A549 (cell line): Measurements from ENCODE around the gene POLR2L. TPM values are rescaled to one million over a fixed set of nuclear protein-coding genes. Genes with fewer than 3 reads are reported as not detected.

ENCODE experiments used
- ATAC-seq, 2 experiments: fragments of 200-7000 bp in 1 of 2; fragments of >200 bp in 1 of 2; cut with Nextera tagmentation in 1 of 2; cut with Tn5 transposase in 1 of 2; 3 replicates each; pipeline versions ENCODE4 v1.8.0 to v1.9.1; 2018 to 2020; ENCODE audit warnings: mild to moderate bottlenecking in 1 of 2, moderate library complexity in 1 of 2
- CTCF ChIA-PET: fragments of 300-600 bp; sonication (Branson Sonifier 250); formaldehyde crosslinking; extraction: SDS; loops from one replicate; lab custom pipeline; 2021; ENCODE audit warnings: antibody characterized with exemption, inconsistent platforms; lab: Yijun Ruan, JAX
- POLR2A ChIA-PET: fragments of 350-600 bp; formaldehyde crosslinking; extraction: SDS; loops from one replicate; lab custom pipeline; 2021; ENCODE audit warnings: antibody characterized with exemption, inconsistent platforms; lab: Yijun Ruan, JAX
- DNase-seq, 2 experiments: peaks; one replicate each; pipeline versions ENCODE4 v3.0.0 to v3.0.0-alpha.2; 2011 to 2016; ENCODE audit warnings: low read depth in 1 of 2, low spot score in 1 of 2
- FAIRE-seq: peaks from 2 replicates; lab custom pipeline; 2011; peaks lifted over from hg19 to GRCh38; lab: Jason Lieb, UNC
- H3K27ac ChIP-seq, 2 experiments: fragments of >200 bp; sonication (Bioruptor Twin); formaldehyde crosslinking; 3 replicates each; pipeline ENCODE4 v1.5.1; 2016 to 2017
- H3K4me1 ChIP-seq: fragments of >200 bp; sonication (Bioruptor Twin); formaldehyde crosslinking; 3 replicates; pipeline ENCODE4 v1.6.1; 2016
- H3K4me2 ChIP-seq: fragments of >200 bp; sonication (Bioruptor Twin); formaldehyde crosslinking; 3 replicates; pipeline ENCODE4 v1.6.1; 2016
- H3K4me3 ChIP-seq: fragments of >200 bp; sonication (Bioruptor Twin); formaldehyde crosslinking; 3 replicates; pipeline ENCODE4 v1.5.1; 2016
- H3K9me3 ChIP-seq: fragments of >200 bp; sonication (Bioruptor Twin); formaldehyde crosslinking; 3 replicates; pipeline ENCODE4 v1.6.1; 2016
- BHLHE40 ChIP-seq: IDR thresholded peaks from 2 replicates; pipeline ENCODE4 v1.6.1; 2012; ENCODE audit warnings: low read depth, low read length, inconsistent platforms
- EHF ChIP-seq: fragments of 250-450 bp; sonication (Bioruptor Pico); IDR thresholded peaks from 2 replicates; pipeline ENCODE4 v1.5.0; 2020; ENCODE audit warnings: mild to moderate bottlenecking
- HDAC2 ChIP-seq: fragments of 200-600 bp; sonication (generic); IDR thresholded peaks from 2 replicates; pipeline ENCODE4 v1.6.1; 2016
- HOXB13 ChIP-seq: fragments of 250-450 bp; sonication (Bioruptor Pico); IDR thresholded peaks from 2 replicates; pipeline ENCODE4 v1.5.0; 2020; ENCODE audit warnings: low read depth, mild to moderate bottlenecking, moderate library complexity
- JUNB ChIP-seq: fragments of >200 bp; sonication (Bioruptor Twin); formaldehyde crosslinking; IDR thresholded peaks from 2 replicates; pipeline ENCODE4 v1.6.1; 2016
- MAFK ChIP-seq: fragments of 450-650 bp; IDR thresholded peaks from 2 replicates; pipeline ENCODE4 v1.6.1; 2014; ENCODE audit not compliant: partially characterized antibody
- MAZ ChIP-seq: fragments of 150-350 bp; IDR thresholded peaks from 2 replicates; pipeline ENCODE4 v1.6.1; 2014; ENCODE audit warnings: antibody characterized with exemption, low read depth, low read length, borderline replicate concordance
- MYC ChIP-seq: IDR thresholded peaks from 2 replicates; pipeline ENCODE4 v1.6.1; 2012; ENCODE audit warnings: mild to moderate bottlenecking, inconsistent platforms, low read length, improper control_type of control experiment, borderline replicate concordance
- NFE2L2 ChIP-seq: fragments of 150-350 bp; conservative IDR thresholded peaks from 2 replicates; pipeline ENCODE4 v1.6.1; 2014; ENCODE audit warnings: low read length
- NPAS2 ChIP-seq: fragments of 250-450 bp; sonication (Bioruptor Pico); IDR thresholded peaks from 2 replicates; pipeline ENCODE4 v1.8.0; 2022; ENCODE audit warnings: mild to moderate bottlenecking, moderate library complexity, borderline replicate concordance
- NR3C1 ChIP-seq: fragments of >200 bp; sonication (Bioruptor Twin); formaldehyde crosslinking; IDR thresholded peaks from 3 replicates; pipeline ENCODE4 v1.6.1; 2017
- POLR2A ChIP-seq: IDR thresholded peaks from 2 replicates; pipeline ENCODE4 v1.6.1; 2012; ENCODE audit warnings: mild to moderate bottlenecking, low read length
- RAD21 ChIP-seq, 2 experiments: fragments of >200 bp in 1 of 2; sonication (Bioruptor Twin) in 1 of 2; formaldehyde crosslinking in 1 of 2; IDR thresholded peaks in 1 of 2; conservative IDR thresholded peaks in 1 of 2; 2 replicates in 1 of 2; 3 replicates in 1 of 2; pipeline ENCODE4 v1.6.1; 2012 to 2018; ENCODE audit warnings: inconsistent platforms in 1 of 2
- RARB ChIP-seq: fragments of 250-450 bp; sonication (Bioruptor Pico); IDR thresholded peaks from 2 replicates; pipeline ENCODE4 v1.8.0; 2021; ENCODE audit warnings: mild to moderate bottlenecking, moderate library complexity
- SMC3 ChIP-seq: fragments of >200 bp; sonication (Bioruptor Twin); formaldehyde crosslinking; IDR thresholded peaks from 3 replicates; pipeline ENCODE4 v1.6.1; 2018; ENCODE audit warnings: inconsistent platforms
- SREBF2 ChIP-seq: fragments of 450-650 bp; IDR thresholded peaks from 2 replicates; pipeline ENCODE4 v1.6.1; 2014; ENCODE audit warnings: mild to moderate bottlenecking, moderate library complexity
- ZFP36 ChIP-seq: fragments of 450-650 bp; IDR thresholded peaks from 2 replicates; pipeline ENCODE4 v1.6.1; 2014; ENCODE audit warnings: borderline replicate concordance; ENCODE audit not compliant: partially characterized antibody
- ZSCAN20 ChIP-seq: fragments of 250-450 bp; sonication (Bioruptor Pico); IDR thresholded peaks from 2 replicates; pipeline ENCODE4 v1.8.0; 2022; ENCODE audit warnings: mild to moderate bottlenecking, moderate library complexity
- WGBS: methylation state at CpG from one replicate; pipeline ENCODE4 v1.1.6; 2017; ENCODE audit errors: missing lambda C conversion rate; 5-methylcytosine and 5-hydroxymethylcytosine counted together
- polyA plus RNA-seq, 4 experiments: library from polyadenylated mRNA; depleted of rRNA in 3 of 4; stranded (reverse); fragments of >200 nt; fragmentation: RNase III in 1 of 4; extraction: RNeasy Plus Mini Kit Qiagen cat#74134 plus additional on column Dnase treatment in 1 of 4; gene quantifications; 2 replicates in 3 of 4; 3 replicates in 1 of 4; pipeline ENCODE4 v1.2.3, GENCODE V29; 2011 to 2017
- TF ChIP-seq, protein P1 (sequence below): fragments of >200 bp; sonication (Bioruptor Twin); formaldehyde crosslinking; IDR thresholded peaks from 3 replicates; pipeline ENCODE4 v1.6.1; 2016
- TF ChIP-seq, protein P2 (sequence below): fragments of 250-450 bp; sonication (Bioruptor Pico); IDR thresholded peaks from 2 replicates; pipeline ENCODE4 v1.5.0; 2021; ENCODE audit warnings: mild to moderate bottlenecking, moderate library complexity, borderline replicate concordance
- TF ChIP-seq, protein P3 (sequence below): fragments of 250-450 bp; sonication (Bioruptor Pico); IDR thresholded peaks from 2 replicates; pipeline ENCODE4 v1.5.0; 2020; ENCODE audit warnings: low read depth, mild to moderate bottlenecking, moderate library complexity
- TF ChIP-seq, protein P4 (sequence below): fragments of 150-350 bp; IDR thresholded peaks from 2 replicates; pipeline ENCODE4 v1.6.1; 2014; ENCODE audit warnings: low read depth, mild to moderate bottlenecking, low read length
- TF ChIP-seq, protein P5 (sequence below): IDR thresholded peaks from 2 replicates; pipeline ENCODE4 v1.6.1; 2012
- TF ChIP-seq, protein P6 (sequence below): fragments of 450-650 bp; IDR thresholded peaks from 2 replicates; pipeline ENCODE4 v1.6.1; 2014; ENCODE audit warnings: antibody characterized with exemption

Gene POLR2L
- polyA plus RNA-seq, 2 of the 4 experiments (the other 2 are of a cell fraction): 140 to 773 TPM

DNA sequence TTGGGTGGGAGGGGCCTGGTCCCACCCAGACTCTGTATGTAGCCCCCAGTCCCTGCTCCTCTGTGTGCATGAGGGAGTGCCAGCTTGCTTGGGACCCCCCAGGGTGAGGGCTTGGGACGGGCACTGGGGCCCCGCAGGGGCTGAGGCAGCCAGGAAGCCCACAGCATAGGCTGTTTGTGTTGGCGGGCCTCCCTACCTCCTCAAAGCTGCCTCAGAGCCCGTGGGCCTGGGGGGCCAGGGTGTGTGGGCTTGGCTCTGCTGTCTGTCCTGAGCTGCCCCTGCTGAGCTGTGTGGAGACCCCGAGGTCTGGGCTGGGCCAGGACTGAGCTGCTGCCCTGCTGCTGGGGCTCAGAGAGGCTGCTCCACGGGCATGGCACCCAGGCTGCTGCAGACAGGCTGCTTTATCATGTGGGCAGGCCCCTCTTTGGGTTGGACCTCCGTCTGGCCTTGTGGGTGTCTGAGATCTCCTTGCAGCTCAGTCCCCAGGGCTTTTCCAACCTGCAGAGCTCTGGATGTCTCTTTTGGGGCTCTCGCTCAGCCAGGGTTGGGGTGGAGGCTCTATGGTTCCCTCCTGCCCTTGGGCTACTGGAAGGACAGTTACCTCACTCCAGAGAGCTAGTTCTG is 3.7 kb upstream of the POLR2L start:
- no peak for FAIRE-seq
- no peak for ATAC-seq
- CTCF ChIA-PET: interaction anchor here (0.6 to 5.4 kb wide), 5 partner anchors 10 to 205 kb away, joined by 3 to 40 read pairs (median 3); no protein-coding TSS in a partner anchor
- POLR2A ChIA-PET: interaction anchor here (1.0 kb wide), 1 partner anchor 27 kb away, joined by 3 read pairs; the partner anchor contains the start of gene PNPLA2
- Histone ChIP-seq H3K9me3 (no peaks in the 10 kb centered on the region), H3K4me2 (peak overlapping the region; percentile 92)
- TF ChIP-seq NFE2L2 (no peak), MAZ (no peak), SREBF2 (no peak), ZFP36 (no peak), POLR2A (no peak), HDAC2 (no peak), MYC (no peak), RARB (CRISPR knock-in tag) (no peak)
- TF ChIP-seq, protein P1, sequence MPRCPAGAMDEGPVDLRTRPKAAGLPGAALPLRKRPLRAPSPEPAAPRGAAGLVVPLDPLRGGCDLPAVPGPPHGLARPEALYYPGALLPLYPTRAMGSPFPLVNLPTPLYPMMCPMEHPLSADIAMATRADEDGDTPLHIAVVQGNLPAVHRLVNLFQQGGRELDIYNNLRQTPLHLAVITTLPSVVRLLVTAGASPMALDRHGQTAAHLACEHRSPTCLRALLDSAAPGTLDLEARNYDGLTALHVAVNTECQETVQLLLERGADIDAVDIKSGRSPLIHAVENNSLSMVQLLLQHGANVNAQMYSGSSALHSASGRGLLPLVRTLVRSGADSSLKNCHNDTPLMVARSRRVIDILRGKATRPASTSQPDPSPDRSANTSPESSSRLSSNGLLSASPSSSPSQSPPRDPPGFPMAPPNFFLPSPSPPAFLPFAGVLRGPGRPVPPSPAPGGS: no peak
- TF ChIP-seq, all 56 proteins: peak for 0
- Histone ChIP-seq H3K4me3 (peak overlapping the region; percentile 100), H3K4me1 (peaks cover 54% of the 10 kb centered on the region), H3K27ac (peak overlapping the region; percentile 99)
- 22% methylated on average over 7 of the region's 8 CpGs for WGBS
- no peak for DNase-seq

DNA sequence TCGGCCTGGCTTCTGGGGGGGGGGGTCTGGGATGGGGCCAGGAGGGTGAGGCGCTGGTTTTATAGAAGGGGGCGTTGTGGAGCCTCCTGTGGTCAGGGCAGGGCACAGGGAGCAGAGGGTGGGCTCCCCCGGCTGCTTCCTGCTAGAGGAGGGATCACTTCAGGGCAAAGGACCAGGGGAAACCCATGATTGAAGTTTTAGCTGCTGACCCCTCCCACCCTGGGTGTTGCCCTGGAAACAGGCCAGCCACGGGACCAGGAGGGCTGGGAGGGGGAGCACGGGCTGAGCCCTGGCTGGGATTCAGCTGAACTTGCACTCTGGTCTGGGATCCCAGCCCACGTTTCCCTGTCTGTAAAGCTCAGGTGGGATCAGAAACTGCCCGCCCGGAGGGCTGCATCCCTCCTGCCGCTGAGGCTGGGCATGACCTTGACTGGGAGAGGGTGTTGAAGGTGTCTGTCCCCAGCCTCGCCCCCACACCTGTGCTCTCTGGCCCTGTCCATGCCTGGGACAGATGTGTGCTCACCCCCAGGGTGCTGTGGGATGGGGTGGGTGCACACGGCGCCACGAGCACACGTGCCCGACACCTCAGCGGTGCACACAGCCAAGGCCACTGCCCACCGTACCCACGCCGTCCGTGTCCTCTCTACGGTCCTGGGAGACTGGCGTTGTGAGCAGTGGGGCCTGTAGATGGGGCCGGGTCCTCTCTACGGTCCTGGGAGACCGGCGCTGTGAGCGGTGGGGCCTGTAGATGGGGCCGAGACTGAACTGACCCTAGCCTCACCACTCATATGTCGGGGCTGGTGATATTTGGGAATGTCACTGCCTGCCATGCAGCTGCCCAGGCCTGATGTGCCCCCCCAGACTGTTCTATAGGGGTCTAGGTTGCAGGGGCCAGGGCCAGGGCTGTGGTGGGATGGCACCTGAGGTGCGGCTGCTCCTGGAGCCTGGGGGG is 2.6 kb upstream of the POLR2L start:
- FAIRE-seq: no peak
- DNase-seq: peak; percentile 83 to 92
- ATAC-seq: peak; percentile 2 to 55
- WGBS: 17% methylated on average over 9 of the region's 31 CpGs
- H3K27ac ChIP-seq: peak overlapping the region; percentile 99
- H3K4me3 ChIP-seq: peak overlapping the region; percentile 100
- H3K9me3 ChIP-seq: no peaks in the 10 kb centered on the region
- ChIA-PET CTCF (interaction anchor here (0.7 to 5.4 kb wide), 4 partner anchors 11 to 206 kb away, joined by 3 to 40 read pairs (median 20); no protein-coding TSS in a partner anchor), POLR2A (interaction anchor here (0.6 to 3.9 kb wide), 5 partner anchors 12 to 50 kb away, joined by 3 to 47 read pairs (median 6); partner anchors contain the start of genes CD151 and PNPLA2)
- H3K4me1 ChIP-seq: peaks cover 55% of the 10 kb centered on the region
- peak overlapping the region; percentile 92 for H3K4me2 ChIP-seq
- TF ChIP-seq SMC3 (no peak), NFE2L2 (no peak), NPAS2 (CRISPR knock-in tag) (no peak), MYC (0 out of 2 replicates have a peak, but pooled peaks have one; percentile 30), POLR2A (no peak; the same call in 1 of the 2 replicates), MAFK (peak; percentile 76), ZSCAN20 (CRISPR knock-in tag) (no peak), HOXB13 (CRISPR knock-in tag) (0 out of 2 replicates have a peak, but pooled peaks have one; percentile 37), MAZ (no peak; the same call in 1 of the 2 replicates), RAD21 (conservative IDR thresholded peaks at IDR 0.05 in 1 of 2, IDR thresholded peaks at IDR 0.05 in 1 of 2) (no peak), ZFP36 (no peak), EHF (CRISPR knock-in tag) (no peak), JUNB (no peak), BHLHE40 (peak; percentile 36; the same call in 1 of the 2 replicates), NR3C1 (no peak)
- TF ChIP-seq, protein P2, sequence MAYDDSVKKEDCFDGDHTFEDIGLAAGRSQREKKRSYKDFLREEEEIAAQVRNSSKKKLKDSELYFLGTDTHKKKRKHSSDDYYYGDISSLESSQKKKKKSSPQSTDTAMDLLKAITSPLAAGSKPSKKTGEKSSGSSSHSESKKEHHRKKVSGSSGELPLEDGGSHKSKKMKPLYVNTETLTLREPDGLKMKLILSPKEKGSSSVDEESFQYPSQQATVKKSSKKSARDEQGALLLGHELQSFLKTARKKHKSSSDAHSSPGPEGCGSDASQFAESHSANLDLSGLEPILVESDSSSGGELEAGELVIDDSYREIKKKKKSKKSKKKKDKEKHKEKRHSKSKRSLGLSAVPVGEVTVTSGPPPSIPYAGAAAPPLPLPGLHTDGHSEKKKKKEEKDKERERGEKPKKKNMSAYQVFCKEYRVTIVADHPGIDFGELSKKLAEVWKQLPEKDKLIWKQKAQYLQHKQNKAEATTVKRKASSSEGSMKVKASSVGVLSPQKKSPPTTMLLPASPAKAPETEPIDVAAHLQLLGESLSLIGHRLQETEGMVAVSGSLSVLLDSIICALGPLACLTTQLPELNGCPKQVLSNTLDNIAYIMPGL (CRISPR knock-in tag): no peak
- TF ChIP-seq, protein P3, sequence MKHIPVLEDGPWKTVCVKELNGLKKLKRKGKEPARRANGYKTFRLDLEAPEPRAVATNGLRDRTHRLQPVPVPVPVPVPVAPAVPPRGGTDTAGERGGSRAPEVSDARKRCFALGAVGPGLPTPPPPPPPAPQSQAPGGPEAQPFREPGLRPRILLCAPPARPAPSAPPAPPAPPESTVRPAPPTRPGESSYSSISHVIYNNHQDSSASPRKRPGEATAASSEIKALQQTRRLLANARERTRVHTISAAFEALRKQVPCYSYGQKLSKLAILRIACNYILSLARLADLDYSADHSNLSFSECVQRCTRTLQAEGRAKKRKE (CRISPR knock-in tag): no peak
- TF ChIP-seq, protein P4, sequence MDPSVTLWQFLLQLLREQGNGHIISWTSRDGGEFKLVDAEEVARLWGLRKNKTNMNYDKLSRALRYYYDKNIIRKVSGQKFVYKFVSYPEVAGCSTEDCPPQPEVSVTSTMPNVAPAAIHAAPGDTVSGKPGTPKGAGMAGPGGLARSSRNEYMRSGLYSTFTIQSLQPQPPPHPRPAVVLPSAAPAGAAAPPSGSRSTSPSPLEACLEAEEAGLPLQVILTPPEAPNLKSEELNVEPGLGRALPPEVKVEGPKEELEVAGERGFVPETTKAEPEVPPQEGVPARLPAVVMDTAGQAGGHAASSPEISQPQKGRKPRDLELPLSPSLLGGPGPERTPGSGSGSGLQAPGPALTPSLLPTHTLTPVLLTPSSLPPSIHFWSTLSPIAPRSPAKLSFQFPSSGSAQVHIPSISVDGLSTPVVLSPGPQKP: no peak
- TF ChIP-seq, protein P5, sequence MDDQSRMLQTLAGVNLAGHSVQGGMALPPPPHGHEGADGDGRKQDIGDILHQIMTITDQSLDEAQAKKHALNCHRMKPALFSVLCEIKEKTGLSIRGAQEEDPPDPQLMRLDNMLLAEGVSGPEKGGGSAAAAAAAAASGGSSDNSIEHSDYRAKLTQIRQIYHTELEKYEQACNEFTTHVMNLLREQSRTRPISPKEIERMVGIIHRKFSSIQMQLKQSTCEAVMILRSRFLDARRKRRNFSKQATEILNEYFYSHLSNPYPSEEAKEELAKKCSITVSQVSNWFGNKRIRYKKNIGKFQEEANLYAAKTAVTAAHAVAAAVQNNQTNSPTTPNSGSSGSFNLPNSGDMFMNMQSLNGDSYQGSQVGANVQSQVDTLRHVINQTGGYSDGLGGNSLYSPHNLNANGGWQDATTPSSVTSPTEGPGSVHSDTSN: peak; percentile 12
- TF ChIP-seq, protein P6, sequence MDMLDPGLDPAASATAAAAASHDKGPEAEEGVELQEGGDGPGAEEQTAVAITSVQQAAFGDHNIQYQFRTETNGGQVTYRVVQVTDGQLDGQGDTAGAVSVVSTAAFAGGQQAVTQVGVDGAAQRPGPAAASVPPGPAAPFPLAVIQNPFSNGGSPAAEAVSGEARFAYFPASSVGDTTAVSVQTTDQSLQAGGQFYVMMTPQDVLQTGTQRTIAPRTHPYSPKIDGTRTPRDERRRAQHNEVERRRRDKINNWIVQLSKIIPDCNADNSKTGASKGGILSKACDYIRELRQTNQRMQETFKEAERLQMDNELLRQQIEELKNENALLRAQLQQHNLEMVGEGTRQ: no peak; the same call in 1 of the 2 replicates
